Mucosa of descending colon (tissue), 3 donors: Measurements from ENCODE around the gene DHRS12. TPM values are rescaled to one million over a fixed set of nuclear protein-coding genes. Genes with fewer than 3 reads are reported as not detected.

Source experiments
- ATAC-seq: fragments of 200-7000 bp; cut with Tn5 transposase; one replicate; pipeline ENCODE4 v1.9.1; 2020; ENCODE audit warnings: mild to moderate bottlenecking, moderate library complexity
- DNase-seq, 3 donors: peaks; one replicate each; pipeline ENCODE4 v3.0.0-alpha.2; 2020
- H3K36me3 ChIP-seq: fragments of 200-600 bp; one replicate; pipeline ENCODE4 v1.8.0; 2021; ENCODE audit warnings: low read depth, mild to moderate bottlenecking
- H3K4me1 ChIP-seq: fragments of 200-600 bp; one replicate; pipeline ENCODE4 v1.8.0; 2021; ENCODE audit warnings: low read depth, mild to moderate bottlenecking
- H3K4me3 ChIP-seq: fragments of 200-600 bp; one replicate; pipeline ENCODE4 v1.8.0; 2021; ENCODE audit warnings: mild to moderate bottlenecking
- H3K9me3 ChIP-seq: fragments of 200-600 bp; one replicate; pipeline ENCODE4 v1.8.0; 2021; ENCODE audit warnings: mild to moderate bottlenecking
- intact Hi-C, 2 donors: fragments of 100-400 bp; cut with DNase I in 1 of 2; cut with micrococcal nuclease in 1 of 2; formaldehyde crosslinking; loops; one replicate each; pipeline versions ENCODE4 v1.11.0 to v1.11.1; 2022; cut with DNase I, micrococcal nuclease
- total RNA-seq, 3 donors: library from RNA; stranded (reverse); fragmentation: NEBNext Ultra II Directional in 2 of 3; extraction: Animal tissue kit (Norgen Biotek cat#: 25700) in 2 of 3; gene quantifications; one replicate each; pipeline versions ENCODE4 v1.2.1 to v1.2.4, GENCODE V29; 2021 to 2023
- TF ChIP-seq, protein P1 (sequence below): fragments of 200-600 bp; IDR thresholded peaks from one replicate; pipeline ENCODE4 v1.8.0; 2022; ENCODE audit warnings: antibody characterized with exemption, mild to moderate bottlenecking
- donor health status: DM: no; HTN: no; CAD: no; lungs with moderate emphysema.
- donor health status: DM: no; HTN: no; CAD: no.
- donor health status: DM: no; HTN: yes; CAD: no.

The DHRS12 gene
- total RNA-seq, 3 donors from 2014 or later: 11.8 to 15.1 (median 14.1) TPM

GRCh38 chr13:51801631-51802099 lies 2.3 kb downstream of the DHRS12 start:
- Histone ChIP-seq H3K9me3 (no peaks in the 10 kb centered on the region), H3K4me1 (peaks cover 28% of the 10 kb centered on the region), H3K4me3 (no peak overlapping the region), H3K36me3 (no peaks in the 10 kb centered on the region)
- ATAC-seq: peak; percentile 50
- DNase-seq: peak; percentile 84 to 88 (median 85)
- intact Hi-C loops: no loop called here
- TF ChIP-seq, protein P1, sequence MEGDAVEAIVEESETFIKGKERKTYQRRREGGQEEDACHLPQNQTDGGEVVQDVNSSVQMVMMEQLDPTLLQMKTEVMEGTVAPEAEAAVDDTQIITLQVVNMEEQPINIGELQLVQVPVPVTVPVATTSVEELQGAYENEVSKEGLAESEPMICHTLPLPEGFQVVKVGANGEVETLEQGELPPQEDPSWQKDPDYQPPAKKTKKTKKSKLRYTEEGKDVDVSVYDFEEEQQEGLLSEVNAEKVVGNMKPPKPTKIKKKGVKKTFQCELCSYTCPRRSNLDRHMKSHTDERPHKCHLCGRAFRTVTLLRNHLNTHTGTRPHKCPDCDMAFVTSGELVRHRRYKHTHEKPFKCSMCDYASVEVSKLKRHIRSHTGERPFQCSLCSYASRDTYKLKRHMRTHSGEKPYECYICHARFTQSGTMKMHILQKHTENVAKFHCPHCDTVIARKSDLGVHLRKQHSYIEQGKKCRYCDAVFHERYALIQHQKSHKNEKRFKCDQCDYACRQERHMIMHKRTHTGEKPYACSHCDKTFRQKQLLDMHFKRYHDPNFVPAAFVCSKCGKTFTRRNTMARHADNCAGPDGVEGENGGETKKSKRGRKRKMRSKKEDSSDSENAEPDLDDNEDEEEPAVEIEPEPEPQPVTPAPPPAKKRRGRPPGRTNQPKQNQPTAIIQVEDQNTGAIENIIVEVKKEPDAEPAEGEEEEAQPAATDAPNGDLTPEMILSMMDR: no peak

GRCh38 chr13:51800486-51800885 lies 3.5 kb downstream of the DHRS12 start:
- Histone ChIP-seq H3K4me1 (peaks cover 28% of the 10 kb centered on the region), H3K36me3 (no peaks in the 10 kb centered on the region), H3K4me3 (no peak overlapping the region), H3K9me3 (no peaks in the 10 kb centered on the region)
- TF ChIP-seq, protein P1: no peak
- no peak for DNase-seq
- ATAC-seq: no peak
- intact Hi-C loops: no loop called here

GRCh38 chr13:51799261-51799660 lies 4.7 kb downstream of the DHRS12 start:
- Histone ChIP-seq H3K36me3 (no peaks in the 10 kb centered on the region), H3K9me3 (no peaks in the 10 kb centered on the region), H3K4me1 (peaks cover 19% of the 10 kb centered on the region), H3K4me3 (no peak overlapping the region)
- intact Hi-C loops: no loop called here
- DNase-seq: no peak
- TF ChIP-seq, protein P1: no peak
- no peak for ATAC-seq

GRCh38 chr13:51797664-51798488 lies 6.1 kb downstream of the DHRS12 start:
- no peaks in the 10 kb centered on the region for H3K9me3 ChIP-seq
- TF ChIP-seq, protein P1: peak; percentile 26
- peak in 1 of 3 donors; percentile 73 for DNase-seq
- no peaks in the 10 kb centered on the region for H3K36me3 ChIP-seq
- intact Hi-C loops: no loop called here
- H3K4me1 ChIP-seq: peaks cover 15% of the 10 kb centered on the region
- peak; percentile 61 for ATAC-seq
- no peak overlapping the region for H3K4me3 ChIP-seq

GRCh38 chr13:51796546-51796945 lies 7.4 kb downstream of the DHRS12 start:
- intact Hi-C loops: no loop called here
- TF ChIP-seq, protein P1: no peak
- Histone ChIP-seq H3K9me3 (no peaks in the 10 kb centered on the region), H3K4me1 (peaks cover 4% of the 10 kb centered on the region), H3K4me3 (no peak overlapping the region), H3K36me3 (no peaks in the 10 kb centered on the region)
- no peak for DNase-seq
- no peak for ATAC-seq
